ENCODE measurements around the gene EEFSEC.

DNA sequence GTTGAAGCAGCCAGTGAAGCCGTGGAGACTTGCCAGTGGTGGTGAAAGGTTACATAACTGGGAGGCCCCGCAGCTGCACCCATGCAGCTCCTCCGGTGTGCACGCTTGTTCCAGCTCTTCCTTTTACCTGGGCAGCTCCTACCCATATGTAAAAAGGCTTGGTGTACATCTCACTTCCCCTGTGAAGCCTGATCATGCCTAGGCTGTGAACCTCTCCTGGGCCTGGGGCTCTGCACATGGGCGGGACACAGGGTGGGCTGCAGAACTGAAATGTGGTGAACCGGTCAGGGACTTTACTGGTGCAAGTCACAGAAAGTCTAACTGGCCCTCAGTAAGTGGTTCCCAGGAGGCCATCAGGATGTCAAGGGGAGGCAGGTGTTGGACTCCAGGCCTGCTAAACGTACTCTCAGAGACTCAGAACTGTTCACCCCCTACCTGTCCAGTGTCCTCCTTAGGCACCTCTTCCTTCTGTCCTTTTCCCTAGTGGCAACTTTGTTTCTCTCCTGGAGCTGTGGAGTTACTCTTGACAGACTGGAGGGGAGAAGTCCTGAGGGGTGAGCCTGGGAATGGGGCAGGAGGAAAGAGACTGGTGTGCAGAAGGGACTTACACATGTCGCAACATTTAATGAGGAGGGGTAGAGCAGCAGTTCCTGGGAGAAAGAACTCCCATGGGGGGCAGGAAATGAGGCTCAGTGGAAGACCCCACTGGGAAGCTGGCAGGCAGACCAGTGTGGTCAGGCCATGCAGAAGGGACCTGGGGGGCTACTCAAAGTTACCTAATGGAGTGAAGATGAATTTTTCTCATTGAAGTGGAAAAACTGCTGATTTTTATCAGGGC lies 148.1 kb downstream of the EEFSEC start:
- TF ChIP-seq, protein P1, sequence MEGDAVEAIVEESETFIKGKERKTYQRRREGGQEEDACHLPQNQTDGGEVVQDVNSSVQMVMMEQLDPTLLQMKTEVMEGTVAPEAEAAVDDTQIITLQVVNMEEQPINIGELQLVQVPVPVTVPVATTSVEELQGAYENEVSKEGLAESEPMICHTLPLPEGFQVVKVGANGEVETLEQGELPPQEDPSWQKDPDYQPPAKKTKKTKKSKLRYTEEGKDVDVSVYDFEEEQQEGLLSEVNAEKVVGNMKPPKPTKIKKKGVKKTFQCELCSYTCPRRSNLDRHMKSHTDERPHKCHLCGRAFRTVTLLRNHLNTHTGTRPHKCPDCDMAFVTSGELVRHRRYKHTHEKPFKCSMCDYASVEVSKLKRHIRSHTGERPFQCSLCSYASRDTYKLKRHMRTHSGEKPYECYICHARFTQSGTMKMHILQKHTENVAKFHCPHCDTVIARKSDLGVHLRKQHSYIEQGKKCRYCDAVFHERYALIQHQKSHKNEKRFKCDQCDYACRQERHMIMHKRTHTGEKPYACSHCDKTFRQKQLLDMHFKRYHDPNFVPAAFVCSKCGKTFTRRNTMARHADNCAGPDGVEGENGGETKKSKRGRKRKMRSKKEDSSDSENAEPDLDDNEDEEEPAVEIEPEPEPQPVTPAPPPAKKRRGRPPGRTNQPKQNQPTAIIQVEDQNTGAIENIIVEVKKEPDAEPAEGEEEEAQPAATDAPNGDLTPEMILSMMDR (IDR thresholded peaks at IDR 0.05) = no peak
- TF ChIP-seq POLR2A (IDR thresholded peaks at IDR 0.05) = no peak
